Small intestine (tissue), 7 donors: ENCODE results near the gene DIRAS1. TPM values are rescaled to one million over a fixed set of nuclear protein-coding genes. Genes with fewer than 3 reads are reported as not detected.
"Not testable (repeated sequence)": the region's sequence is repeated elsewhere in the genome, so short reads cannot be mapped to it uniquely, and the experiment has no call there.

Experiments
- DNase-seq, 2 donors: peaks; one replicate each; pipeline versions ENCODE4 v3.0.0 to v3.0.0-alpha.2; 2013
- FAIRE-seq: peaks from 2 replicates; lab custom pipeline; 2012; peaks lifted over from hg19 to GRCh38; lab: Jason Lieb, UNC
- H3K27ac ChIP-seq, 3 donors: one replicate each; pipeline ENCODE4 v1.5.1; 2013; ENCODE audit warnings: low read length in 2 of 3, mild to moderate bottlenecking in 2 of 3, control low read depth in 1 of 3, inconsistent platforms in 1 of 3, low read depth in 1 of 3, moderate library complexity in 1 of 3
- H3K27me3 ChIP-seq, 3 donors: one replicate each; pipeline ENCODE4 v1.6.1; 2013; ENCODE audit warnings: low read length in 3 of 3, inconsistent platforms in 1 of 3; ENCODE audit not compliant: control insufficient read depth in 3 of 3, insufficient read depth in 3 of 3
- H3K36me3 ChIP-seq, 3 donors: one replicate each; pipeline ENCODE4 v1.6.1; 2013; ENCODE audit warnings: low read length in 3 of 3, inconsistent platforms in 1 of 3, low read depth in 1 of 3, mild to moderate bottlenecking in 1 of 3, moderate library complexity in 1 of 3; ENCODE audit not compliant: control insufficient read depth in 3 of 3, insufficient read depth in 2 of 3
- H3K4me1 ChIP-seq, 3 donors: one replicate each; pipeline ENCODE4 v1.6.1; 2013; ENCODE audit warnings: low read length in 2 of 3, inconsistent platforms in 1 of 3, low read depth in 1 of 3, mild to moderate bottlenecking in 1 of 3, moderate library complexity in 1 of 3; ENCODE audit not compliant: control insufficient read depth in 3 of 3, insufficient read depth in 2 of 3
- H3K4me3 ChIP-seq, 3 donors: one replicate each; pipeline ENCODE4 v1.5.1; 2013; ENCODE audit warnings: low read length in 3 of 3, control low read depth in 1 of 3, inconsistent platforms in 1 of 3, low read depth in 1 of 3, mild to moderate bottlenecking in 1 of 3, moderate library complexity in 1 of 3
- H3K9me3 ChIP-seq, 2 donors: one replicate each; pipeline ENCODE4 v1.6.1; 2013; ENCODE audit warnings: low read depth in 1 of 2, low read length in 1 of 2; ENCODE audit not compliant: control insufficient read depth in 2 of 2, insufficient read depth in 1 of 2
- WGBS, 3 donors: extraction: QIAGEN DNeasy Blood & Tissue Kit; methylation state at CpG; one replicate each; pipeline ENCODE4 v1.1.7; 2013; 5-methylcytosine and 5-hydroxymethylcytosine counted together
- polyA plus RNA-seq, 4 donors: library from polyadenylated mRNA; stranded (reverse) in 3 of 4; unstranded in 1 of 4; fragments of 200-250 nt in 3 of 4; fragments of 120-200 nt in 1 of 4; gene quantifications; one replicate each; pipeline versions ENCODE4 v1.2.1 to v1.2.3, GENCODE V29; 2013
- donor health status: healthy with polysubstance abuse.
- donor health status: control.
- donor health status: control.
- donor health status: Bipolar disorder and iron deficiency.
- donor health status: healthy.

DIRAS1 gene
- polyA plus RNA-seq, 4 donors, result 0.25 to 3.0 (median 1.6) TPM; not detected in 1

DNA sequence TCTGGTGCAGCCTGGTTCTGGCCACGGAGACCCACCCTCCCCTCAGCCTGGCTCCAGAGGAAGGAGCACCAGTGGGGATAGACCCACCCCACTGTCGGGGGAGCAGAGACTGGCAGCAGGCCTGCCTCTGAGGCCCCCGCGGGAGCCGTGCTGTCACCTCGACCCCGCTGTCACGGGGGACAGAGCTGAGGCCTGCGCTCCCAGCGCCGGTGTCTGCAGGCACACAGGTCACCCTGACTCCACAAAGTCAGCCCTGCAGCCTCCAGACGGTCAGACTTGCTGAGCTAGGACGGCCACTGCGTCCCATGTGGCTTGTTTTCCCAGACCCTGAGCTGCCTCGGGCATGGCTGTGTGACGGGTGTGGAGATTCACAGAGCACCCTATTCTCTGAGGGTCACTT, 51.0 kb downstream of the DIRAS1 start:
- H3K4me1 ChIP-seq, result no peaks in the 10 kb centered on the region
- H3K9me3 ChIP-seq, result no peaks in the 10 kb centered on the region
- DNase-seq (no peak), FAIRE-seq (no peak)
- 80 to 83% (median 81%) methylated on average over 16 of the region's 16 CpGs for WGBS, 3 donors
- H3K4me3 ChIP-seq, result no peak overlapping the region
- H3K27ac ChIP-seq, result no peak overlapping the region
- peaks cover 0 to 10% (median 0%) of the 10 kb centered on the region in 3 donors for H3K27me3 ChIP-seq
- H3K36me3 ChIP-seq, result no peaks in the 10 kb centered on the region

GRCh38 chr19:2668175-2668763, 52.9 kb downstream of the DIRAS1 start:
- Histone ChIP-seq H3K4me1 (no peaks in the 10 kb centered on the region), H3K36me3 (no peaks in the 10 kb centered on the region), H3K27ac (no peak overlapping the region), H3K4me3 (no peak overlapping the region), H3K27me3 (no peaks in the 10 kb centered on the region), H3K9me3 (no peaks in the 10 kb centered on the region)
- DNase-seq, result no peak
- 77 to 81% (median 78%) methylated on average over 15 of the region's 15 CpGs for WGBS, 3 donors
- no peak for FAIRE-seq

DNA sequence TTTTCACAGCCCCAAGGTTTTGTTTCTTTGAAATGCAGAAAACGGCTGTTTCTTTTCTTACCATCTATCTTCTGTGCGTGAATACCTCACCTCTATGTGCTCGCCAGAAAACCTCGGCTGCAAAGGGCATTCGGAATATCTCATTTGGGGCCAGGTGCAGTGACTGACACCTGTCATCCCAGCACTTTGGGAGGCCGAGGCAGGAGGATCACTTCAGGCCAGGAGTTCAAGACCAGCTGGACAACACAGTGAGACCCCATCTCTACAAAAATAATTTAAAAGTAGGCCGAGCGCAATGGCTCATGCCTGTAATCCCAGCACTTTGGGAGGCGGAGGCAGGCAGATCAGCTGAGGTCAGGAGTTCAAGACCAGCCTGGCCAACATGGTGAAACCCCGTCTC, 53.8 kb downstream of the DIRAS1 start:
- H3K27me3 ChIP-seq, FAIRE-seq, H3K27ac ChIP-seq, H3K9me3 ChIP-seq, DNase-seq, H3K36me3 ChIP-seq, H3K4me3 ChIP-seq, H3K4me1 ChIP-seq: not testable (repeated sequence)
- WGBS, 3 donors, result 82 to 92% (median 89%) methylated on average over 10 of the region's 10 CpGs

GRCh38 chr19:2666344-2666994, 54.7 kb downstream of the DIRAS1 start:
- no peak overlapping the region for H3K27ac ChIP-seq
- no peak overlapping the region for H3K4me3 ChIP-seq
- 83 to 89% (median 87%) methylated on average over 9 of the region's 9 CpGs for WGBS, 3 donors
- DNase-seq, result no peak
- no peaks in the 10 kb centered on the region for H3K4me1 ChIP-seq
- no peak for FAIRE-seq
- peaks cover 0 to 4% of the 10 kb centered on the region in 2 donors for H3K9me3 ChIP-seq
- H3K27me3 ChIP-seq, result no peaks in the 10 kb centered on the region
- no peaks in the 10 kb centered on the region for H3K36me3 ChIP-seq

GRCh38 chr19:2665103-2665502, 56.1 kb downstream of the DIRAS1 start:
- H3K27me3 ChIP-seq, result no peaks in the 10 kb centered on the region
- H3K4me3 ChIP-seq, result no peak overlapping the region
- no peak for FAIRE-seq
- peak overlapping the region in 1 of 3 donors; percentile 54 for H3K27ac ChIP-seq
- H3K4me1 ChIP-seq, result no peaks in the 10 kb centered on the region
- WGBS, 3 donors, result 88 to 90% (median 89%) methylated on average over 11 of the region's 11 CpGs
- peaks cover 0 to 5% of the 10 kb centered on the region in 2 donors for H3K9me3 ChIP-seq
- no peaks in the 10 kb centered on the region for H3K36me3 ChIP-seq
- no peak for DNase-seq

Other genes starting within 250 kb of the DIRAS1 start
- 10 to 100 TPM; 12.1 to 40.4 (median 15.1) TPM for gene GADD45B, start 245.2 kb downstream of the DIRAS1 start, polyA plus RNA-seq
- 1 to 10 TPM in 2 of 4 donors, under 1 TPM in 1, not detected in 1; 0.99 to 3.5 (median 2.6) TPM for gene GNG7, start 18.7 kb downstream of the DIRAS1 start, polyA plus RNA-seq
- gene SLC39A3, start 18.6 kb upstream of the DIRAS1 start, polyA plus RNA-seq, result 10 to 100 TPM; 10.7 to 39.1 (median 15.1) TPM
- gene SGTA, start 61.9 kb upstream of the DIRAS1 start, polyA plus RNA-seq, result 10 to 100 TPM; 38.2 to 79.5 (median 69.7) TPM
- 10 to 100 TPM; 36.6 to 86.3 (median 78.1) TPM for gene THOP1, start 64.1 kb upstream of the DIRAS1 start, polyA plus RNA-seq
- gene ZNF554, start 98.5 kb upstream of the DIRAS1 start, polyA plus RNA-seq, result 1 to 10 TPM; 2.0 to 6.7 (median 4.5) TPM
- gene ZNF555, start 120.1 kb upstream of the DIRAS1 start, polyA plus RNA-seq, result 1 to 10 TPM; 1.5 to 4.0 (median 1.9) TPM
- gene ZNF556, start 146.0 kb upstream of the DIRAS1 start, polyA plus RNA-seq, result under 1 TPM in 2 of 4 donors, not detected in 2; 0.03 to 0.22 TPM
- 10 to 100 TPM in 3 of 4 donors, 1 to 10 TPM in 1; 4.5 to 19.2 (median 15.2) TPM for gene ZNF57, start 179.6 kb upstream of the DIRAS1 start, polyA plus RNA-seq
- gene ZNF77, start 223.6 kb upstream of the DIRAS1 start, polyA plus RNA-seq, result 1 to 10 TPM; 1.1 to 7.8 (median 1.9) TPM